Myometrial cell (primary cell): Measurements from ENCODE around the gene PGAP3. TPM values are rescaled to one million over a fixed set of nuclear protein-coding genes. Genes with fewer than 3 reads are reported as not detected.

ENCODE experiments used
- total RNA-seq: library from RNA; depleted of rRNA; stranded (reverse); fragments of >200 nt; gene quantifications from 2 replicates; pipeline ENCODE4 v1.2.3, GENCODE V29; 2015

PGAP3 gene, protein sequence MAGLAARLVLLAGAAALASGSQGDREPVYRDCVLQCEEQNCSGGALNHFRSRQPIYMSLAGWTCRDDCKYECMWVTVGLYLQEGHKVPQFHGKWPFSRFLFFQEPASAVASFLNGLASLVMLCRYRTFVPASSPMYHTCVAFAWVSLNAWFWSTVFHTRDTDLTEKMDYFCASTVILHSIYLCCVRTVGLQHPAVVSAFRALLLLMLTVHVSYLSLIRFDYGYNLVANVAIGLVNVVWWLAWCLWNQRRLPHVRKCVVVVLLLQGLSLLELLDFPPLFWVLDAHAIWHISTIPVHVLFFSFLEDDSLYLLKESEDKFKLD
- 10.4 and 14.2 TPM in 2 replicates for total RNA-seq

GRCh38 chr17:39687546-39688474, at the start of gene PGAP3:
PGAP3 (minus strand) TSS chr17:39688057; CDS start chr17:39688014, 43 bp downstream.

DNA sequence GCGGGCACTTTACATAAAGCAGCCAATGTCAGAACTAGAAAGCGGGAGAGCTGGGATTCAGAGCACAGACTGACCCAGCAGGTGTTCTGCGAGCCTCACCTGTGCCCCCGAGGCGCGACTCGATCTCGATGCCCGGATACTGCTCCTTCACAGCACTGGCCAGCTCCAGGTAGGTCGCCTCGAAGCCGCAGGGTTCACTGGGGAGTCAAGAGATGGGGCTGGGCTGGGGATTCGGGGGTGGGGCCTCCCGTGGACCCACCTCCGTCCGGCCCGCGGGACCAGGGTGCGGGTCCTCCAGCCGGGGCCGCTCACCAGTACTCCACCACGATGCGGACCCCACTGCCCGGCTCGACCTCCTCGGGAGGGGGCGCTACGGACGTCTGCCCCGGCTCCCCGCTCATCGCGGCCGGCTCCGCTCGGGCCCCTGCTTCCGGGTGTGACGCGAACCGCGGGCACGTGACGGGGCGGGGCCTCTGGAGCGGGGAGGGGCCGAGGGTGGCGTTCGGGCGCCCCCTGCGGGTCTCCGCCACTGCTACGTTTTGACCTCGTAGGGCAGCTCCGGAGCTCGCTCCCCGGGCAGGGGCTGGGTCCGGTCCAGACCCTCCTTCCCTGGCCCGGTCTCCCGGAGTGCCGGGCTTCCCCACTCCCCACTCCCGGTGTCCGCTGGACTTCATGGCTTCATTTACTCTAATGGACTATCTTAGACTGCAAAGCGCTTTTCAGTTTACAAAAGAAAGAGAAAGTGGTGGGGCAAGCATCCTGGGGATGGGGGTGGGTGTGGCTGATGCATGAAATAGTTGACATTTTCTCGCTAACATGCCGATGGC, 42.5 kb upstream of the PGAP3 start, which contains the start of gene MIEN1:
Gene MIEN1 (minus strand): TSS at position 438 of the 827 bp plus-strand sequence. CDS start 37 bp downstream, at position 401.

DNA sequence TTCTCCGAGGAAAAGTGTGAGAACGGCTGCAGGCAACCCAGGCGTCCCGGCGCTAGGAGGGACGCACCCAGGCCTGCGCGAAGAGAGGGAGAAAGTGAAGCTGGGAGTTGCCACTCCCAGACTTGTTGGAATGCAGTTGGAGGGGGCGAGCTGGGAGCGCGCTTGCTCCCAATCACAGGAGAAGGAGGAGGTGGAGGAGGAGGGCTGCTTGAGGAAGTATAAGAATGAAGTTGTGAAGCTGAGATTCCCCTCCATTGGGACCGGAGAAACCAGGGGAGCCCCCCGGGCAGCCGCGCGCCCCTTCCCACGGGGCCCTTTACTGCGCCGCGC, 11.9 kb upstream of the PGAP3 start, which contains the start of gene ERBB2:
Gene ERBB2 (plus strand): TSS at position 247 of the 330 bp plus-strand sequence. CDS start 175 bp downstream, outside the sequence.

GRCh38 chr17:39667945-39668924, 19.6 kb downstream of the PGAP3 start, which contains the start of gene PNMT:
PNMT (plus strand) TSS chr17:39668453; CDS start chr17:39668476, 23 bp downstream.

GRCh38 chr17:39664581-39665561, 23.0 kb downstream of the PGAP3 start, which contains the start of gene TCAP:
TCAP (plus strand) TSS chr17:39665349; CDS start chr17:39665360, 11 bp downstream.

GRCh38 chr17:39636927-39637736, 50.7 kb downstream of the PGAP3 start, which contains the start of gene STARD3:
STARD3 (plus strand) TSS chr17:39637144; CDS start chr17:39653532, 16,388 bp downstream.

GRCh38 chr17:39626171-39627046, 61.4 kb downstream of the PGAP3 start, which contains the start of gene PPP1R1B:
PPP1R1B (plus strand) TSS chr17:39626952; CDS start chr17:39627393, 441 bp downstream.

Other genes starting within 250 kb of the PGAP3 start
- gene MED1, start 236.8 kb downstream of the PGAP3 start, total RNA-seq = 17.6 and 19.8 TPM in 2 replicates
- gene CDK12, start 226.6 kb downstream of the PGAP3 start, total RNA-seq = 15.9 and 22.0 TPM in 2 replicates
- not detected in 2 replicates for gene NEUROD2, start 80.1 kb downstream of the PGAP3 start, total RNA-seq
- gene PPP1R1B, start 61.1 kb downstream of the PGAP3 start, total RNA-seq = not detected in 2 replicates
- gene STARD3, start 50.9 kb downstream of the PGAP3 start, total RNA-seq = 39.5 and 70.1 TPM in 2 replicates
- under 0.01 and 0.35 TPM in 2 replicates for gene TCAP, start 22.7 kb downstream of the PGAP3 start, total RNA-seq
- 0.29 TPM in 1 of 2 replicates, not detected in the other for gene PNMT, start 19.6 kb downstream of the PGAP3 start, total RNA-seq
- gene ERBB2, start 12.0 kb upstream of the PGAP3 start, total RNA-seq = 40.1 and 47.0 TPM in 2 replicates
- gene MIEN1, start 42.5 kb upstream of the PGAP3 start, total RNA-seq = 81.0 and 83.1 TPM in 2 replicates
- gene GRB7, start 49.9 kb upstream of the PGAP3 start, total RNA-seq = 0.53 and 4.9 TPM in 2 replicates
- not detected in 2 replicates for gene IKZF3, start 176.3 kb upstream of the PGAP3 start, total RNA-seq
- not detected in 2 replicates for gene ZPBP2, start 180.1 kb upstream of the PGAP3 start, total RNA-seq
- 0.58 and 1.4 TPM in 2 replicates for gene GSDMB, start 230.6 kb upstream of the PGAP3 start, total RNA-seq
- 40.4 and 45.8 TPM in 2 replicates for gene ORMDL3, start 239.5 kb upstream of the PGAP3 start, total RNA-seq
- gene LRRC3C, start 239.7 kb upstream of the PGAP3 start, total RNA-seq = not detected in 2 replicates